Measurements from ENCODE around the gene RIPOR2.

Gene RIPOR2

DNA sequence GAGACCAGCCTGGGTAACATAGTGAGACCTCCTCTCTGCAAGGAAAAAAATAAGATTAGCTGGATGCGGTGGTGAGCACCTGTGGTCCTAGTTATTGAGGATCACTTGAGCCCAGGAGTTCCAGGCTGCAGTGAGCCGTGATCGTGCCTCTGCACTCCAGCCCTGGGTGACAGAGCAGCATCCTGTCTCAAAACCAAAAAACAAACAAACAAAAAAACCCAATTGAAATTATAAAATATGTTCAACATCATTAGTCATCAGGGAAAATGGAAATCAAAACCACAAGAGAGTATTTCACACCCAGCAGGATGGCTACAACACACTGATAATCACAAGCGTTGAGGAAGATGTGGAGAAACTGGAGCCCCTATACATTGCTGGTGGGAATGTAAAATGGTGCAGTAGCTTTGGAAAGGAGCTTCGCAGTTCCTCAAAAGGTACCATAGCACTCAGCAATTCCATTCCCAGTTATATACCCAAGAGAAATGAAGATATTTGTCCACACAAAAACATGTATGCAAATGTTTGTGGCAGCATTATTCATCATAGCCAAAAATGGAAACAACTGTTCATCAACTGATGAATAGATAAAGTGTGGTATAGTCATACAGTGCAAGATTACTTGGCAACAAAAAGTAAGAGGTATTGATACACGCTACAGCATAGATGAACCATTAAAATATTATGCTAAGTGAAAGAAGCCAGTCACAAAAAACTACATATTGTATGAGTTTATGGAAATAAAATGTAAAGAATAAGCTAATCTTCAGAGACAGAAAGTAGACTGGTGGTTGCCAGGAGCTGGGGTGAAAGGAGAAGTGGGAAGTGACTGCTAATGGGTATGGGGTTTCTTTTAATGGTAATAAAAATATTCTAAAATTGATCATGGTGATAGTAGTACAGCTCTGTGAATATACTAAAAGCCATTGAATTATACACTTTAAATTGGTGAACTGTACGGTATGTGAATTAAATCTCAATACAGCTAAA, 38.7 kb upstream of the RIPOR2 start:
- TF ChIP-seq, protein P1, sequence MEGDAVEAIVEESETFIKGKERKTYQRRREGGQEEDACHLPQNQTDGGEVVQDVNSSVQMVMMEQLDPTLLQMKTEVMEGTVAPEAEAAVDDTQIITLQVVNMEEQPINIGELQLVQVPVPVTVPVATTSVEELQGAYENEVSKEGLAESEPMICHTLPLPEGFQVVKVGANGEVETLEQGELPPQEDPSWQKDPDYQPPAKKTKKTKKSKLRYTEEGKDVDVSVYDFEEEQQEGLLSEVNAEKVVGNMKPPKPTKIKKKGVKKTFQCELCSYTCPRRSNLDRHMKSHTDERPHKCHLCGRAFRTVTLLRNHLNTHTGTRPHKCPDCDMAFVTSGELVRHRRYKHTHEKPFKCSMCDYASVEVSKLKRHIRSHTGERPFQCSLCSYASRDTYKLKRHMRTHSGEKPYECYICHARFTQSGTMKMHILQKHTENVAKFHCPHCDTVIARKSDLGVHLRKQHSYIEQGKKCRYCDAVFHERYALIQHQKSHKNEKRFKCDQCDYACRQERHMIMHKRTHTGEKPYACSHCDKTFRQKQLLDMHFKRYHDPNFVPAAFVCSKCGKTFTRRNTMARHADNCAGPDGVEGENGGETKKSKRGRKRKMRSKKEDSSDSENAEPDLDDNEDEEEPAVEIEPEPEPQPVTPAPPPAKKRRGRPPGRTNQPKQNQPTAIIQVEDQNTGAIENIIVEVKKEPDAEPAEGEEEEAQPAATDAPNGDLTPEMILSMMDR (IDR thresholded peaks at IDR 0.05) = no peak

- TF ChIP-seq, protein P1 (IDR thresholded peaks at IDR 0.05) = no peak
These were observed 36.7 kb upstream of the RIPOR2 start for GRCh38 chr6:24972311-24972958.

GRCh38 chr6:24971067-24971466, 35.3 kb upstream of the RIPOR2 start:
- TF ChIP-seq, protein P1 (IDR thresholded peaks at IDR 0.05) = no peak

GRCh38 chr6:24969343-24969860, 33.6 kb upstream of the RIPOR2 start:
- TF ChIP-seq, protein P1 (IDR thresholded peaks at IDR 0.05) = no peak

DNA sequence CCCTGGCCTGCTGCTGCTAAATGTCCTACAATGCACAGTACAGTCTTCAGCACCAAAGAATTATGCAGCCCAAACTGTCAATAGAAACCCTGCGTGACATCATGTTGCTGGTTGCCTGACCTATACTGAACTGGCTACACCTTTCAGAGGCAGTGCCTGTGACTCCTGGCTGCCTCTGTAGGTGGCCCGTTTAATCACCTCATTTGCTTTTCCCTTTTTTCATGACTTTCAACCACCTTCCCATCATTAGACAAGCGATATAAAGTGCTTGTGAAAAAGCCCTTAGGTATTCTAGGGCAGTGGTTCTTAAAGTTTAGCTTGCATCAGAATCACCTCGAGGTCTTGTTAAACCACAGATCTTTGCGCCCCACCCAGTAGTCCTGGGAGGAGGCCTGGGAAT, 33.0 kb upstream of the RIPOR2 start:
- TF ChIP-seq, protein P1 (IDR thresholded peaks at IDR 0.05) = no peak

GRCh38 chr6:24967211-24967610, 31.5 kb upstream of the RIPOR2 start:
- TF ChIP-seq, protein P1 (IDR thresholded peaks at IDR 0.05) = no peak

GRCh38 chr6:24966381-24966780, 30.6 kb upstream of the RIPOR2 start:
- TF ChIP-seq, protein P1 (IDR thresholded peaks at IDR 0.05) = no peak
